ENCODE measurements around the gene CPXM1. TPM values are rescaled to one million over a fixed set of nuclear protein-coding genes. Genes with fewer than 3 reads are reported as not detected.

Gene CPXM1
- total and polyA plus RNA-seq, 10 of the 15 experiments (the other 5 are each of a cell fraction or from before 2014, with no cell fraction given): 0.22 to 3.9 (median 0.63) TPM; not detected in 2

GRCh38 chr20:2768632-2769015 is 31.8 kb downstream of the CPXM1 start:
- no TSS peak for BruUV-seq (replicated peaks)
- intact Hi-C loops (cut with micrococcal nuclease; ENCODE audit: unreplicated experiment): no loop called here
- in situ Hi-C loops (cut with MboI): no loop called here
- TF ChIP-seq ZBTB11 (CRISPR knock-in tag; IDR thresholded peaks at IDR 0.05): no peak
- TF ChIP-seq FOS (IDR thresholded peaks at IDR 0.05; ENCODE audit: borderline replicate concordance, extremely low read depth, insufficient read length): no peak
- no peak for TF ChIP-seq IKZF1 (conservative IDR thresholded peaks at IDR 0.05)
- no peak for TF ChIP-seq ZBTB4 (CRISPR knock-in tag; IDR thresholded peaks at IDR 0.05)
- no peak for TF ChIP-seq ZNF687 (IDR thresholded peaks at IDR 0.05)
- no peak for TF ChIP-seq ATF7 (IDR thresholded peaks at IDR 0.05; ENCODE audit: low read depth)
- TF ChIP-seq IRF5 (IDR thresholded peaks at IDR 0.05; ENCODE audit: borderline replicate concordance): no peak
- no peak for TF ChIP-seq HDAC2 (IDR thresholded peaks at IDR 0.05)
- no peak for TF ChIP-seq SMAD5 (IDR thresholded peaks at IDR 0.05; ENCODE audit: low read depth)
- TF ChIP-seq MYB (IDR thresholded peaks at IDR 0.05; ENCODE audit: borderline replicate concordance, low read depth, low read length): no peak
- no peak for TF ChIP-seq JUND (IDR thresholded peaks at IDR 0.05; ENCODE audit: low read depth, low read length)
- TF ChIP-seq ZZZ3 (IDR thresholded peaks at IDR 0.05; ENCODE audit: control insufficient read depth, insufficient read length, low read depth): no peak
- TF ChIP-seq FOXK2 (IDR thresholded peaks at IDR 0.05): no peak
- TF ChIP-seq RAD51 (IDR thresholded peaks at IDR 0.05): no peak

More at GRCh38 chr20:2768632-2769015, 31.8 kb downstream of the CPXM1 start:
- H2AFZ ChIP-seq (ENCODE audit: control insufficient read depth, low read depth, low read length): no peak overlapping the region
- WGBS (ENCODE audit: insufficient coverage, insufficient replicate concordance, low lambda C conversion rate, missing lambda C conversion rate): 26% methylated on average over 5 of the region's 5 CpGs
- no peak overlapping the region for H3K27ac ChIP-seq (ENCODE audit: control insufficient read depth, insufficient read depth)
- H3K27me3 ChIP-seq (replicated peaks in 1 of 2; ENCODE audit: control insufficient read depth in 2 of 2, insufficient read depth in 2 of 2, low read length in 1 of 2): no peaks in the 10 kb centered on the region; a peak in 3 of 4 replicates
- H3K9ac ChIP-seq (ENCODE audit: control insufficient read depth, insufficient read depth, low read length): no peak overlapping the region
- FAIRE-seq (no peak), ATAC-seq (no peak), DNase-seq (ENCODE audit: low read depth, low spot score) (no peak)
- H3K4me3 ChIP-seq: no peak overlapping the region
- ChIA-PET SMC1A (ENCODE audit: uncharacterized antibody, unreplicated experiment) (no interaction called here), POLR2A (no interaction called here), CTCF (no interaction called here), RAD21 (ENCODE audit: unreplicated experiment) (no interaction called here)
- peaks cover 11% of the 10 kb centered on the region for H3K4me1 ChIP-seq (ENCODE audit: control insufficient read depth, insufficient read depth, low read length)
- no peaks in the 10 kb centered on the region; the same call in 2 of the 3 replicates for H3K9me3 ChIP-seq (replicated peaks; ENCODE audit: control insufficient read depth, insufficient read depth, low read length)
- H3K79me2 ChIP-seq (ENCODE audit: control insufficient read depth, insufficient read depth, low read length): no peaks in the 10 kb centered on the region
- no peaks in the 10 kb centered on the region for H3K36me3 ChIP-seq (ENCODE audit: control insufficient read depth in 2 of 2, insufficient read depth in 2 of 2, low read length in 1 of 2)
- H4K20me1 ChIP-seq (ENCODE audit: control insufficient read depth, insufficient read depth): no peaks in the 10 kb centered on the region
- no peak overlapping the region for H3K4me2 ChIP-seq (ENCODE audit: control insufficient read depth, insufficient read depth)
